Measurements from ENCODE around the gene ARHGAP42.

Gene ARHGAP42

DNA sequence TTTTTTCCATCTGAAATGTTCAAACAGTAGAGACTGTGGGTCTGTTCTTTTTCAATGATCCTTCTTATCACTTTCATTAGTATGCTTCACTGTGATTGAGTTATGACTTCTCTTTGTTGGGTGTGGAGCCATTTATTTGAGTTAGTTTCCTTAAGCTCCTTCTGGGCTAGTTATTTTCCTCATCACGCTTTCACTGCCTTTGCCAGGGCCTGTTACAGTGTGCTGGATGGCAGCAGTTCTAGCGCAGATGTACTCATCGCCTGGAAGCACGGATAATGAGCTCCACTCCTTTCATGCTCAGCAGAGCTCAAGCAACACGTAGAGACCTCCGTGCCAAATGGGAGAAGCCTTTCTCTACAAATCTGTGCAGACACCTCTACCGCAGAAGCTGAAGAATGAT lies 7.0 kb upstream of the ARHGAP42 start:
- H3K4me3 ChIP-seq (ENCODE audit: low read depth in 1 of 5, low read length in 5 of 5), result no peak overlapping the region
- H3K27ac ChIP-seq (ENCODE audit: low read depth, low read length), result no peak overlapping the region
- H3K27me3 ChIP-seq (ENCODE audit: control insufficient read depth in 5 of 5, insufficient read depth in 4 of 5, low read length in 5 of 5), result no peaks in the 10 kb centered on the region
- H3K9ac ChIP-seq (ENCODE audit: low read length in 5 of 5), result no peak overlapping the region
- no peaks in the 10 kb centered on the region for H3K9me3 ChIP-seq (ENCODE audit: control insufficient read depth in 5 of 5, low read length in 5 of 5)
- no peaks in the 10 kb centered on the region for H3K36me3 ChIP-seq (ENCODE audit: control insufficient read depth in 5 of 5, insufficient read depth in 5 of 5, low read length in 5 of 5)
- peaks cover 0 to 7% (median 3%) of the 10 kb centered on the region in 5 donors for H3K4me1 ChIP-seq (ENCODE audit: control insufficient read depth in 5 of 5, insufficient read depth in 5 of 5, low read length in 5 of 5)

DNA sequence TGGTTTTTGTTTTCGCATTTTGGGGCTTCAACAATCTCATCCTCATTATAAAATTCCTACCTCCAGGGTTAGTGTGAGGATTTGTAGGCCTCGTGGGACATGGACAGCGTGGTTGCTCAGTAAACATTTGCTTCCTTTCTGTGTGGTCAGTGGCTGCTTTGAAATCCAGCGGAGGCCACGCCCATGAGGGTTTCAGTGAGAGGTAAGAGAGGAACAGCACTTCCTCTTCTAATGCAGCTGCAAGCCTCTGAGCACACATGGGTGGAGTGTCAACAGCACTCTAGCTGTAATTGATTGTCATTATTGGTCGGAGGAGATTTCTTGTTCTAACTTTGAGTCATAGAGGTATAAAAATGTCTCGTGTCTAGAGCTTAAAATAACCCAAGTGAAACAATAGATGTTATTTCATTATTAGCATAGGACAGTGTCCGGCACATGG lies 6.0 kb upstream of the ARHGAP42 start:
- Histone ChIP-seq H3K4me3 (ENCODE audit: low read depth in 1 of 5, low read length in 5 of 5) (no peak overlapping the region), H3K4me1 (ENCODE audit: control insufficient read depth in 5 of 5, insufficient read depth in 5 of 5, low read length in 5 of 5) (peaks cover 0 to 7% (median 3%) of the 10 kb centered on the region in 5 donors), H3K9me3 (ENCODE audit: control insufficient read depth in 5 of 5, low read length in 5 of 5) (no peaks in the 10 kb centered on the region), H3K36me3 (ENCODE audit: control insufficient read depth in 5 of 5, insufficient read depth in 5 of 5, low read length in 5 of 5) (no peaks in the 10 kb centered on the region), H3K27ac (ENCODE audit: low read depth, low read length) (no peak overlapping the region), H3K27me3 (ENCODE audit: control insufficient read depth in 5 of 5, insufficient read depth in 4 of 5, low read length in 5 of 5) (no peaks in the 10 kb centered on the region), H3K9ac (ENCODE audit: low read length in 5 of 5) (no peak overlapping the region)

DNA sequence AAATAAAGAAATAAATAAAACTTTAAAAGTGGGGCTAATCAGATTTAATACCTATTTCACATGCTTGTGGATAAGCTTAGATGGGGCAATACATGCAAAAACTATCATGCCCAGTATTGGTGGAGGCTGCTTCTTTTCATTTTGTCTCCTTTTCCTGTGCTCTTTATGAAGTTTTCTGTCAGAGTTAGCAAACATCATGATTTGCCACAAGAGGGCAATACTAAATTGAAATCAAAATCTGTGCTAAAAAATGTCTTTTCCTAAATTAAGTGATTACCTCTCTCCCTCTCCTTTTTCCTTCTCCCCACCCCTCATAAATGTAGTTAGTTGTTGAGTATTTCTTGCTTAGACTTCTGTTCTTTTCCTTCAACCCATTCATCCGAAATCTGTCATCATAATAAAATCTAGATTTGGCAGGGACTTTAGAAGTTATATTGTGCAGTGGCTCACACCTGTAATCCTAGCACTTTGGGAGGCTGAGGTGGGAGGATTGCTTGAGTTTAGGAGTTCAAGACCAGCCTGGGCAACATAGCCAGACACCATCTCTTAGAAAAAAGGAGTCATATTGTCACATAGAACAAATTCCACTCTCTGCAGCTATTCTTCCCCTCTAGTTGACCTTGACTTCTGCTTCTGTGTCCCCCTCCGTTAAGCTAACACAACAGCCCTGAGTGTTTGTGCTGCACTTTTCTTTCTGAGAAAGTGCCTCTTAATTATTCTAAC lies 4.7 kb upstream of the ARHGAP42 start:
- H3K4me3 ChIP-seq (ENCODE audit: low read depth in 1 of 5, low read length in 5 of 5), result no peak overlapping the region
- no peaks in the 10 kb centered on the region for H3K27me3 ChIP-seq (ENCODE audit: control insufficient read depth in 5 of 5, insufficient read depth in 4 of 5, low read length in 5 of 5)
- H3K9ac ChIP-seq (ENCODE audit: low read length in 5 of 5), result no peak overlapping the region
- peaks cover 0 to 12% (median 7%) of the 10 kb centered on the region in 5 donors for H3K4me1 ChIP-seq (ENCODE audit: control insufficient read depth in 5 of 5, insufficient read depth in 5 of 5, low read length in 5 of 5)
- H3K36me3 ChIP-seq (ENCODE audit: control insufficient read depth in 5 of 5, insufficient read depth in 5 of 5, low read length in 5 of 5), result no peaks in the 10 kb centered on the region
- H3K9me3 ChIP-seq (ENCODE audit: control insufficient read depth in 5 of 5, low read length in 5 of 5), result no peaks in the 10 kb centered on the region
- H3K27ac ChIP-seq (ENCODE audit: low read depth, low read length), result no peak overlapping the region

DNA sequence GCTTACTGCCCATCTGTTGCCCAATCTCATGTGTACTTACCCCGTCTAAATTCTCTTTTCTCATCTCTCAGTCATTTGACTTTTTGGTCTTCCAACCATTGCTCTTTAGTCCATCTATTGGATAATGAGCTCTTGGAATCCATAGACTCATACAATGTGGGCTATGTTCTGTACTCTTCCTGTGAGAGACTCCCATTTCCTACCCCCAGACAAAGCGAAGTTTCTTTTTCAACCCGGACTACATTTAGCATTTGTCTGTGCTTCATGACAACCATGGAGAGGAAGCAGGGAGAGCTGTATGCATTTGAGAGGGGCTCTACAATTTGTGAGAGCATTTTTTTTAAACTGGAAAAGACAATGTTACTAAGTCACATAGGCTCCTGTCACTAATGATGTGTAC lies 4.0 kb upstream of the ARHGAP42 start:
- Histone ChIP-seq H3K9ac (ENCODE audit: low read length in 5 of 5) (no peak overlapping the region), H3K4me3 (ENCODE audit: low read depth in 1 of 5, low read length in 5 of 5) (no peak overlapping the region), H3K9me3 (ENCODE audit: control insufficient read depth in 5 of 5, low read length in 5 of 5) (no peaks in the 10 kb centered on the region), H3K4me1 (ENCODE audit: control insufficient read depth in 5 of 5, insufficient read depth in 5 of 5, low read length in 5 of 5) (peaks cover 0 to 16% (median 8%) of the 10 kb centered on the region in 5 donors), H3K36me3 (ENCODE audit: control insufficient read depth in 5 of 5, insufficient read depth in 5 of 5, low read length in 5 of 5) (no peaks in the 10 kb centered on the region), H3K27me3 (ENCODE audit: control insufficient read depth in 5 of 5, insufficient read depth in 4 of 5, low read length in 5 of 5) (no peaks in the 10 kb centered on the region), H3K27ac (ENCODE audit: low read depth, low read length) (no peak overlapping the region)

- no peaks in the 10 kb centered on the region for H3K9me3 ChIP-seq (ENCODE audit: control insufficient read depth in 5 of 5, low read length in 5 of 5)
- H3K4me3 ChIP-seq (ENCODE audit: low read depth in 1 of 5, low read length in 5 of 5), result no peak overlapping the region
- peak overlapping the region; percentile 57 for H3K27ac ChIP-seq (ENCODE audit: low read depth, low read length)
These were observed 2.7 kb upstream of the ARHGAP42 start for GRCh38 chr11:100684101-100685065.

DNA sequence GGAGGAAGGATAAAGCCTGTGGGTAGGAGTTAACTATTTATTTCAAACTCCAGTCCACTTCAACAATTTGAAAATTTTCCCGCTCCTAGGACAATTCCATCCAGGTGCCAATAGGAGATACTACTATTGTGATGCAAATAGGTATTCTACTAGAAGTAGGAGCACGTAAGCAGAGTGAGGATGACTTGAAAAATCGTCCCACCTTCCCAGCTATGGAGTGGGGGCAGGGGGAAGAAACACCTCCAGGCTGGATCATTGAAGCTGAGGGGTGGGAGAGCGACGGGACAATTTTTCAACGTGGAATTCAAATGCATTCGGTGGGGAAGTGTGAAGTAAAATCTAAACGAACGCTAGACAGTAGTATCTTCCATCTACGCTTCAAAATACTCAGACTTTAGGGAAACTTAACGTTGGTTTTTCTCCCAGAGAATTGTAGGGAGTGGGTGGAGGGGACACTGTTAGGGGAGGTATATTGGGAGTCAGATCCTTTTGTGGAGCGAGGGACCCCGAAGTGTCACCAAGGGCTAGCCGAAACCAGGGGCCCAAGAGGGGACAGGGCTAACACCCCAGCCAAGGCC lies 523 bp upstream of the ARHGAP42 start:
- H3K9me3 ChIP-seq (ENCODE audit: control insufficient read depth in 5 of 5, low read length in 5 of 5), result no peaks in the 10 kb centered on the region
- peak overlapping the region in 4 of 5 donors; percentile 43 to 80 (median 70) for H3K9ac ChIP-seq (ENCODE audit: low read length in 5 of 5)
- peak overlapping the region; percentile 67 to 91 (median 83) for H3K4me3 ChIP-seq (ENCODE audit: low read depth in 1 of 5, low read length in 5 of 5)
- H3K4me1 ChIP-seq (ENCODE audit: control insufficient read depth in 5 of 5, insufficient read depth in 5 of 5, low read length in 5 of 5), result peaks cover 0 to 26% (median 22%) of the 10 kb centered on the region in 5 donors
- peak overlapping the region; percentile 90 for H3K27ac ChIP-seq (ENCODE audit: low read depth, low read length)
- no peaks in the 10 kb centered on the region for H3K27me3 ChIP-seq (ENCODE audit: control insufficient read depth in 5 of 5, insufficient read depth in 4 of 5, low read length in 5 of 5)
- no peaks in the 10 kb centered on the region for H3K36me3 ChIP-seq (ENCODE audit: control insufficient read depth in 5 of 5, insufficient read depth in 5 of 5, low read length in 5 of 5)

More at GRCh38 chr11:100684101-100685065, 2.7 kb upstream of the ARHGAP42 start:
- H3K4me1 ChIP-seq (ENCODE audit: control insufficient read depth in 5 of 5, insufficient read depth in 5 of 5, low read length in 5 of 5), result peaks cover 0 to 26% (median 20%) of the 10 kb centered on the region in 5 donors
- H3K27me3 ChIP-seq (ENCODE audit: control insufficient read depth in 5 of 5, insufficient read depth in 4 of 5, low read length in 5 of 5), result no peaks in the 10 kb centered on the region
- H3K36me3 ChIP-seq (ENCODE audit: control insufficient read depth in 5 of 5, insufficient read depth in 5 of 5, low read length in 5 of 5), result no peaks in the 10 kb centered on the region
- no peak overlapping the region for H3K9ac ChIP-seq (ENCODE audit: low read length in 5 of 5)

- Histone ChIP-seq H3K9ac (ENCODE audit: low read length in 5 of 5) (peak overlapping the region; percentile 56 to 90 (median 75)), H3K27ac (ENCODE audit: low read depth, low read length) (peak overlapping the region; percentile 90), H3K4me1 (ENCODE audit: control insufficient read depth in 5 of 5, insufficient read depth in 5 of 5, low read length in 5 of 5) (peaks cover 0 to 32% (median 24%) of the 10 kb centered on the region in 5 donors)
These were observed 725 bp downstream of the ARHGAP42 start for GRCh38 chr11:100687630-100688395.

GRCh38 chr11:100689141-100689540 lies 2.1 kb downstream of the ARHGAP42 start:
- no peaks in the 10 kb centered on the region for H3K36me3 ChIP-seq (ENCODE audit: control insufficient read depth in 5 of 5, insufficient read depth in 5 of 5, low read length in 5 of 5)
- peaks cover 0 to 32% (median 24%) of the 10 kb centered on the region in 5 donors for H3K4me1 ChIP-seq (ENCODE audit: control insufficient read depth in 5 of 5, insufficient read depth in 5 of 5, low read length in 5 of 5)
- H3K9ac ChIP-seq (ENCODE audit: low read length in 5 of 5), result peak overlapping the region in 1 of 5 donors; percentile 8
- H3K4me3 ChIP-seq (ENCODE audit: low read depth in 1 of 5, low read length in 5 of 5), result peak overlapping the region in 4 of 5 donors; percentile 15 to 50 (median 26)
- H3K27me3 ChIP-seq (ENCODE audit: control insufficient read depth in 5 of 5, insufficient read depth in 4 of 5, low read length in 5 of 5), result no peaks in the 10 kb centered on the region
- H3K27ac ChIP-seq (ENCODE audit: low read depth, low read length), result no peak overlapping the region
- no peaks in the 10 kb centered on the region for H3K9me3 ChIP-seq (ENCODE audit: control insufficient read depth in 5 of 5, low read length in 5 of 5)

More at GRCh38 chr11:100687630-100688395, 725 bp downstream of the ARHGAP42 start:
- Histone ChIP-seq H3K4me3 (ENCODE audit: low read depth in 1 of 5, low read length in 5 of 5) (peak overlapping the region; percentile 80 to 91 (median 83)), H3K9me3 (ENCODE audit: control insufficient read depth in 5 of 5, low read length in 5 of 5) (no peaks in the 10 kb centered on the region), H3K27me3 (ENCODE audit: control insufficient read depth in 5 of 5, insufficient read depth in 4 of 5, low read length in 5 of 5) (no peaks in the 10 kb centered on the region), H3K36me3 (ENCODE audit: control insufficient read depth in 5 of 5, insufficient read depth in 5 of 5, low read length in 5 of 5) (no peaks in the 10 kb centered on the region)

DNA sequence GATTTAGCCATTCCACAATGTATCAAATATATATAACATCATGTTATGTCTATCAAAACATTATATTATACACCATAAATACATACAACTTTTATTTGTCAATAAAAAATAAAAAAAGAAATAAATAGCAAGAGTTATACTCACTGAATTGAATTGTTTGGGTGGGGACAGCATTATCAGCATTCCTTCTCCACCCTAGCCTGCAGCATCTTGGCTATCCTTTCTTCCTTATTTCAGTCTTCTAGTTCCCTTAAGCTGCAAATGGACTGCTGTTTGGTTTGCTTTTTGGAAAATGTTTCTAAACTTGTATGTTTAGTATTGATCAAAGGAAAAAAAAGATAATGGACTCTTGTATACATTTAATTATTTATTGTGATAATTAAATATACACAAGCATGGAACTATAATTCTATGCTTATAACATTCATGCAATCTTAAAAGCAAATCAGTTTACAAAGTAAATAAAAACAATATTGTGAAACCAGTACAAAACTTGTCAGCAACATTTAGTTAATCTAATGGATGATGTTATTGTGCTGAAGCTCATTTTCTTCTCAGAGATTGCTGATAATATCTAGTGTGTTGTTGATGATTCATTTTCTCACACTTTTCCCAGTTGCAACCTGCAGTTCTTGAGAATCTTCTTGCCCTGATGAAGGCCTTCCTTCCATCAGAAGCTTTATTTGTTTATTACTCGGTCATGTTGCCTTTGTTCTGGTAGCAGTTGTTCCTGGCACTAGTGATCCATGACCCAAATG lies 5.0 kb downstream of the ARHGAP42 start:
- Histone ChIP-seq H3K9me3 (ENCODE audit: control insufficient read depth in 5 of 5, low read length in 5 of 5) (no peaks in the 10 kb centered on the region), H3K4me1 (ENCODE audit: control insufficient read depth in 5 of 5, insufficient read depth in 5 of 5, low read length in 5 of 5) (peaks cover 0 to 27% (median 21%) of the 10 kb centered on the region in 5 donors), H3K27me3 (ENCODE audit: control insufficient read depth in 5 of 5, insufficient read depth in 4 of 5, low read length in 5 of 5) (no peaks in the 10 kb centered on the region), H3K27ac (ENCODE audit: low read depth, low read length) (no peak overlapping the region), H3K4me3 (ENCODE audit: low read depth in 1 of 5, low read length in 5 of 5) (no peak overlapping the region), H3K9ac (ENCODE audit: low read length in 5 of 5) (no peak overlapping the region), H3K36me3 (ENCODE audit: control insufficient read depth in 5 of 5, insufficient read depth in 5 of 5, low read length in 5 of 5) (no peaks in the 10 kb centered on the region)
